ENCODE measurements around the gene UCN3. TPM values are rescaled to one million over a fixed set of nuclear protein-coding genes. Genes with fewer than 3 reads are reported as not detected.

Gene UCN3
- total and polyA plus RNA-seq, 9 of the 15 experiments (the other 6 are each of a cell fraction or from before 2014, with no cell fraction given): not detected

DNA sequence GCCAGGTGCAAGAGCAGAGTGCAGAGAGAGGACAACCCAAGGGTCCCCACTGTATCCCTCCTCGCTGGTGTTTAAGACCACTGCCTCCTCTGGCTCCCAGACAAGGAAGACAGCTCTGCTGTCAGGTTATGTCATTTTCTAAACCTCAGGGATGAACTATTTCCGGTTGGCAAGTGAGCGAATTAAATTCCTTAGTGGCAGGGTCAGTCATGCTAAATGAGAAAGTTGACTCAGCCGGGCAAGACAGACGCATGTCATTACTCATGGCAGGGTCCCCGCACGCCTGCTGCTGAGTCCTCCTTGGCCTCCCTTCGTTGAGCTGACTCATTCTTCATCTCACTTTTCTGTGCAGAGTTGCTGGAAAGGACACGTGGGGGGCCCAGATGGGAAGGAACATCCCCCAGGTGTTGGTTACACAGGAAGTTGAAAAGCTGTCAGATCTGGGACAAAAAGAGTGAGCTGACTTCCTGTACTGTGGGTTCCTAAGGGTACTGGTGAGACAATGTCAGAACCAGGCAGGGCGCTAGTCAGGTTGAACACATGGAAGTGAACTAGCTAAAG is 47.1 kb upstream of the UCN3 start (continued):
- TF ChIP-seq TOE1 (IDR thresholded peaks at IDR 0.05; ENCODE audit: borderline replicate concordance): no peak
- no peak for TF ChIP-seq TOE1 (CRISPR knock-in tag; IDR thresholded peaks at IDR 0.05; ENCODE audit: borderline replicate concordance, low read depth)
- TF ChIP-seq MITF (IDR thresholded peaks at IDR 0.05): no peak
- TF ChIP-seq POLR2AphosphoS5 (IDR thresholded peaks at IDR 0.05; ENCODE audit: control insufficient read depth, insufficient read depth, low read depth, low read length): no peak
- TF ChIP-seq NFIC (IDR thresholded peaks at IDR 0.05): 0 out of 2 replicates have a peak, but pooled peaks have one; percentile 11
- TF ChIP-seq FOSL1 (tag; conservative IDR thresholded peaks at IDR 0.05): peak; percentile 91
- TF ChIP-seq CBFA2T3 (IDR thresholded peaks at IDR 0.05): peak; percentile 64
- TF ChIP-seq, protein P1, sequence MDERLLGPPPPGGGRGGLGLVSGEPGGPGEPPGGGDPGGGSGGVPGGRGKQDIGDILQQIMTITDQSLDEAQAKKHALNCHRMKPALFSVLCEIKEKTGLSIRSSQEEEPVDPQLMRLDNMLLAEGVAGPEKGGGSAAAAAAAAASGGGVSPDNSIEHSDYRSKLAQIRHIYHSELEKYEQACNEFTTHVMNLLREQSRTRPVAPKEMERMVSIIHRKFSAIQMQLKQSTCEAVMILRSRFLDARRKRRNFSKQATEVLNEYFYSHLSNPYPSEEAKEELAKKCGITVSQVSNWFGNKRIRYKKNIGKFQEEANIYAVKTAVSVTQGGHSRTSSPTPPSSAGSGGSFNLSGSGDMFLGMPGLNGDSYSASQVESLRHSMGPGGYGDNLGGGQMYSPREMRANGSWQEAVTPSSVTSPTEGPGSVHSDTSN (CRISPR knock-in tag; IDR thresholded peaks at IDR 0.05; ENCODE audit: low read depth): no peak
- TF ChIP-seq, protein P1 (tag; conservative IDR thresholded peaks at IDR 0.05; ENCODE audit: low read depth): peak; percentile 83
- no peak for TF ChIP-seq HNRNPK (IDR thresholded peaks at IDR 0.05; ENCODE audit: low read depth, low read length, poor library complexity, severe bottlenecking)
- TF ChIP-seq, protein P2, sequence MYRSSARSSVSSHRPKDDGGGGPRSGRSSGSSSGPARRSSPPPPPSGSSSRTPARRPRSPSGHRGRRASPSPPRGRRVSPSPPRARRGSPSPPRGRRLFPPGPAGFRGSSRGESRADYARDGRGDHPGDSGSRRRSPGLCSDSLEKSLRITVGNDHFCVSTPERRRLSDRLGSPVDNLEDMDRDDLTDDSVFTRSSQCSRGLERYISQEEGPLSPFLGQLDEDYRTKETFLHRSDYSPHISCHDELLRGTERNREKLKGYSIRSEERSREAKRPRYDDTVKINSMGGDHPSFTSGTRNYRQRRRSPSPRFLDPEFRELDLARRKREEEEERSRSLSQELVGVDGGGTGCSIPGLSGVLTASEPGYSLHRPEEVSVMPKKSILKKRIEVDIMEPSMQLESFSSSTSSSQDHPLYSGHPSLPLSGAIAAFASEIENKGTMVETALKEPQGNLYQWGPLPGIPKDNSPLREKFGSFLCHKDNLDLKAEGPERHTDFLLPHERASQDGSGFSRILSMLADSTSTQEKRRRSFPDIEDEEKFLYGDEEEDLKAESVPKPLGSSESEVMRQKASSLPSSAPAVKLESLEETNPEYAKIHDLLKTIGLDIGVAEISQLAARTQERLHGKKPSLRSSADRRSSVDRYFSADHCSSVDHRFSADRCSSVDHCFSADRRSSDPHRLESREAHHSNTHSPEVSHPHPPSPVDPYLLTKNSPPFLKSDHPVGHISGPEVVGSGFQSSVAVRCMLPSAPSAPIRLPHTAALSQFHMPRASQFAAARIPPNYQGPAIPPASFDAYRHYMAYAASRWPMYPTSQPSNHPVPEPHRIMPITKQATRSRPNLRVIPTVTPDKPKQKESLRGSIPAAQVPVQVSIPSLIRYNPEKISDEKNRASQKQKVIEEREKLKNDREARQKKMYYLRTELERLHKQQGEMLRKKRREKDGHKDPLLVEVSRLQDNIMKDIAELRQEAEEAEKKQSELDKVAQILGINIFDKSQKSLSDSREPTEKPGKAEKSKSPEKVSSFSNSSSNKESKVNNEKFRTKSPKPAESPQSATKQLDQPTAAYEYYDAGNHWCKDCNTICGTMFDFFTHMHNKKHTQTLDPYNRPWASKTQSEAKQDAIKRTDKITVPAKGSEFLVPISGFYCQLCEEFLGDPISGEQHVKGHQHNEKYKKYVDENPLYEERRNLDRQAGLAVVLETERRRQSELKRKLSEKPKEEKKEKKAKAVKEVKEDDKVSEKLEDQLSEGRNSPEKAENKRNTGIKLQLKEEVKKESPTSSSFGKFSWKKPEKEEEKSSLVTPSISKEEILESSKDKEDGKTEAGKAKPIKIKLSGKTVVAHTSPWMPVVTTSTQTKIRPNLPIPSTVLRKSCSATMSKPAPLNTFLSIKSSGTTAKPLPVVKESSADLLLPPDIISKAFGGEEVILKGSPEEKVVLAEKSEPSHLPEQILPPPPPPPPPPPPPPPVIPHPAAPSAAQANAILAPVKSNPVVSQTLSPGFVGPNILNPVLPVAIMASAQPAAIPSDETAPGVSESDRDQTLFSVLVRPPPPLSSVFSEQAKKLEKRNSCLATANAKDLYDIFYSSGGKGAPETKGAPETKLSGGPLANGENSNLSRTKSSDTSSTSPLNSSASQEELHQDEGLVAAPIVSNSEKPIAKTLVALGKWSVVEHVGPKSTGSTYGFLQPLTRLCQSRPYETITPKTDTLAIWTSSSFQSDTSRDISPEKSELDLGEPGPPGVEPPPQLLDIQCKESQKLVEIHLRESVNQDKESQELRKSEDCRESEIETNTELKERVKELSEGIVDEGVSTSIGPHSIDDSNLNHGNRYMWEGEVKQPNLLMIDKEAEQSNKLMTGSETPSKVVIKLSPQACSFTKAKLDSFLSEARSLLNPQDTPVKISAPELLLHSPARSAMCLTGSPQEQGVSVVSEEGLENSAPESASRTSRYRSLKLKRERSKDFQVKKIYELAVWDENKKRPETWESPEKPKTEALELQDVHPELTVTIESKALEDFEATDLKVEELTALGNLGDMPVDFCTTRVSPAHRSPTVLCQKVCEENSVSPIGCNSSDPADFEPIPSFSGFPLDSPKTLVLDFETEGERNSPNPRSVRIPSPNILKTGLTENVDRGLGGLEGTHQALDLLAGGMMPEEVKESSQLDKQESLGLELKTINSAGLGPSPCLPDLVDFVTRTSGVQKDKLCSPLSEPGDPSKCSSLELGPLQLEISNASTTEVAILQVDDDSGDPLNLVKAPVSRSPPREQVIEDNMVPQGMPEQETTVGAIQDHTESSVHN (IDR thresholded peaks at IDR 0.05; ENCODE audit: borderline replicate concordance in 1 of 2, low read depth in 1 of 2): peak in 1 of 2 experiments; percentile 74; a peak in 2 of 4 replicates
- peak; percentile 86 for TF ChIP-seq BHLHE40 (IDR thresholded peaks at IDR 0.05; ENCODE audit: low read length)
- no peak for TF ChIP-seq ARID3B (CRISPR knock-in tag; IDR thresholded peaks at IDR 0.05; ENCODE audit: borderline replicate concordance)
